Omental fat pad (tissue), 4 donors: ENCODE measurements around the gene PIK3R1. TPM values are rescaled to one million over a fixed set of nuclear protein-coding genes. Genes with fewer than 3 reads are reported as not detected.

Source experiments
- ATAC-seq: fragments of 150-250 bp; one replicate; pipeline ENCODE4 v1.9.1; 2016; ENCODE audit warnings: mild to moderate bottlenecking, moderate library complexity; ENCODE audit not compliant: low FRiP score
- DNase-seq: peaks from one replicate; pipeline ENCODE4 v3.0.0-alpha.2; 2019; ENCODE audit warnings: low spot score
- CTCF ChIP-seq, 3 donors: fragments of 450-650 bp; IDR thresholded peaks; one replicate each; pipeline ENCODE4 v1.5.1; 2016 to 2017; ENCODE audit warnings: antibody characterized with exemption in 3 of 3, mild to moderate bottlenecking in 3 of 3, moderate library complexity in 2 of 3
- total RNA-seq, 4 donors: library from RNA; depleted of rRNA; stranded (reverse); fragments of >200 nt; gene quantifications; one replicate each; pipeline ENCODE4 v1.1.0, GENCODE V29; 2016

The PIK3R1 gene
- total RNA-seq, 4 donors from 2014 or later = 90.5 to 188 (median 148) TPM

- no peak for ATAC-seq
- DNase-seq = no peak
- no peak for TF ChIP-seq CTCF (IDR thresholded peaks at IDR 0.05)
These were observed 50.9 kb downstream of the PIK3R1 start for GRCh38 chr5:68266457-68266856.

- DNase-seq (no peak), ATAC-seq (no peak)
- TF ChIP-seq CTCF (IDR thresholded peaks at IDR 0.05) = no peak
These were observed 51.5 kb downstream of the PIK3R1 start for GRCh38 chr5:68267066-68267465.

- ATAC-seq (no peak), DNase-seq (no peak)
- no peak for TF ChIP-seq CTCF (IDR thresholded peaks at IDR 0.05)
These were observed 52.7 kb downstream of the PIK3R1 start for GRCh38 chr5:68268101-68268851.

DNA sequence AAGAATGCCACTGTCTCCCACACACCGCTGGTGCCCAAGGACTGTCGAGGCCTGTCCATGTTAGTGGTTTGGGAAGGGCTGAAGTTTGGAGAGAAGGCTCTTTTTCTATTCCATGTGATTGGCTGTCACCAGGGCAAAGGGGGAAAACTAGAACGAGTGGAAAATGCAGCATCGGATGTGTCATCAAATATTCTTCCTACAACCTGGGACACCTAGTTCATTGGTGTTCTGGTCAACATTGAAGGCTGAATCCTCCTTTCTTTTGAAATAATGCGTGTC is 53.2 kb downstream of the PIK3R1 start:
- ATAC-seq = no peak
- no peak for DNase-seq
- no peak for TF ChIP-seq CTCF (IDR thresholded peaks at IDR 0.05)

GRCh38 chr5:68269820-68270219 is 54.3 kb downstream of the PIK3R1 start:
- ATAC-seq = no peak
- TF ChIP-seq CTCF (IDR thresholded peaks at IDR 0.05) = no peak

DNA sequence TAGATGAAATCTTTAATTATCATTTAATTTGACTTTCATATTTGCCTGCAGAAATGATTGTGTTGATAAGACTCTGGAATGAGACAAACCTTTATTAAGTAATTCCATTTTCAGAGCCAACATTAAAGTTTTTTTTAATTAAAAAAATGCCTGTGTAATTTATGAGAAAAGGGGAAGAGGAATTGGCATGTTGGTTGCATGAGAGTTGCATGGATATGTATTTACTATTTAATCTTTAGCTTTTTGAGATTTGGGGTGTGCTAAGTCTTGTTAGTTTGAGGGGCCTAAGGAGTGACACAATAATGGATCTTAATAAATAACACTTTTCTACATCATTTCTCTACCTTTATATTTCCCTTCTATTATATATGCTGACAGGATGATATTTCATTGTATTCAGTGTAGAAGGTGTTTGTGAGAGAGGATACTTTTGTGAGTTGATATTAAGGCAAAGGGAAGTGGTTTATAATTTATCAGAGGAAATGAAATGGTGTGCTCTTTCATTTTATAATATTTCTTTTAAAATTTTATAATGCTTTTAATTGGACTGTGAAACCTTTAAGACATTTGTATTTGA is 54.9 kb downstream of the PIK3R1 start:
- TF ChIP-seq CTCF (IDR thresholded peaks at IDR 0.05) = no peak
- no peak for DNase-seq
- no peak for ATAC-seq

More at GRCh38 chr5:68269820-68270219, 54.3 kb downstream of the PIK3R1 start:
- DNase-seq = no peak

DNA sequence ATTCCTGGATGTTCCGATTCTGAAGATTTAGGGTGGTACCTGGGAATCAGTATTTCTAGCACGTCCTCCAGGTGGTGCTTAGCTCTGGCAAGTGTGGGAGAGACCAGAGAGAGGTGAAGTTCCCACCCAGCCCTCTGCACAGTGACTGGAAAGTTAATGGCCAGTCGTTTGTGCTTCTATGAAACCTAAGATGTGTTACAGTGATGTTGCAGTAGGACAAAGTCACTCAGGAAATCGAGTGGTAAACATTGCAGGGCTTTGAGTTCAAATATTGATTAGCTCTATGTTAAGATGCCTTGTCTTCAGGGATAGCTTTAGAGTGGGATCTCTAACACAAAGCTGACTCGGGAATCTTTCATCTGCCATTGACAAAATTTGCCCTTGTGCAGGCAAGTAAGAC is 55.6 kb downstream of the PIK3R1 start:
- ATAC-seq (no peak), DNase-seq (no peak)
- TF ChIP-seq CTCF (IDR thresholded peaks at IDR 0.05) = no peak
